Thyroid gland (tissue), 4 donors: Measurements from ENCODE around the gene CRISPLD2.

Source experiments
- POLR2A ChIP-seq, 2 donors: fragments of 450-650 bp; IDR thresholded peaks; one replicate each; pipeline ENCODE4 v1.6.1; 2017; ENCODE audit warnings: antibody characterized with exemption in 2 of 2, mild to moderate bottlenecking in 2 of 2, moderate library complexity in 1 of 2
- TF ChIP-seq, protein P1 (sequence below), 6 experiments: fragments of 200-600 bp in 3 of 6; fragments of 450-650 bp in 3 of 6; sonication (generic) in 3 of 6; IDR thresholded peaks; one replicate each; pipeline ENCODE4 v1.5.1; 2016 to 2019; ENCODE audit warnings: antibody characterized with exemption in 6 of 6, mild to moderate bottlenecking in 2 of 6, inconsistent platforms in 1 of 6, moderate library complexity in 1 of 6

DNA sequence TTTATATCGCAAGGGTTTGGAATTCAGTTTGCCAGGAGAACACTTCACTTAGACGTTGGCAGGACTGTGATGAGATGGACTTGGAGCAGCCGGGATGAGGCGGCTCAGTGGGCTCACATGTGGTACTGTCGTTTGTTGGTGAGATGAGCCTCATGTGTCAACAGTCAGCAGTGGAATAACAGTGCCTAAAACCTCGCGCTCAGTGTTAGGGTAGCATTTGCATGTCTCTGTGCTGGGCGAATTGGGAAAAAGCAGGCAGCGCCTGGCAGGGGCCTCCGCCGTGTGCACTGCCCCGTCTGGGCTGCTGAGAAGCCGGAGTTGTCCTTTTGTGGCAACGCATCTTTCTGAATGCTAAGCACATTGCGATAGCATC is 49.7 kb downstream of the CRISPLD2 start:
- TF ChIP-seq, protein P1, sequence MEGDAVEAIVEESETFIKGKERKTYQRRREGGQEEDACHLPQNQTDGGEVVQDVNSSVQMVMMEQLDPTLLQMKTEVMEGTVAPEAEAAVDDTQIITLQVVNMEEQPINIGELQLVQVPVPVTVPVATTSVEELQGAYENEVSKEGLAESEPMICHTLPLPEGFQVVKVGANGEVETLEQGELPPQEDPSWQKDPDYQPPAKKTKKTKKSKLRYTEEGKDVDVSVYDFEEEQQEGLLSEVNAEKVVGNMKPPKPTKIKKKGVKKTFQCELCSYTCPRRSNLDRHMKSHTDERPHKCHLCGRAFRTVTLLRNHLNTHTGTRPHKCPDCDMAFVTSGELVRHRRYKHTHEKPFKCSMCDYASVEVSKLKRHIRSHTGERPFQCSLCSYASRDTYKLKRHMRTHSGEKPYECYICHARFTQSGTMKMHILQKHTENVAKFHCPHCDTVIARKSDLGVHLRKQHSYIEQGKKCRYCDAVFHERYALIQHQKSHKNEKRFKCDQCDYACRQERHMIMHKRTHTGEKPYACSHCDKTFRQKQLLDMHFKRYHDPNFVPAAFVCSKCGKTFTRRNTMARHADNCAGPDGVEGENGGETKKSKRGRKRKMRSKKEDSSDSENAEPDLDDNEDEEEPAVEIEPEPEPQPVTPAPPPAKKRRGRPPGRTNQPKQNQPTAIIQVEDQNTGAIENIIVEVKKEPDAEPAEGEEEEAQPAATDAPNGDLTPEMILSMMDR (IDR thresholded peaks at IDR 0.05) = no peak
- TF ChIP-seq POLR2A (IDR thresholded peaks at IDR 0.05) = no peak
